Nephron (organoid): ENCODE data around the gene RLBP1.

Source experiments
- H3K27ac Mint-ChIP-seq, 3 experiments: 2 replicates each; pipeline ENCODE4 v1.8.0; 2020; ENCODE audit warnings: mixed read lengths in 3 of 3, mild to moderate bottlenecking in 2 of 3, moderate library complexity in 1 of 3
- H3K27me3 Mint-ChIP-seq: 2 replicates; pipeline ENCODE4 v1.8.0; 2021; ENCODE audit warnings: low read depth, mild to moderate bottlenecking, moderate library complexity, mixed read lengths
- H3K36me3 Mint-ChIP-seq: 2 replicates; pipeline ENCODE4 v1.8.0; 2020; ENCODE audit warnings: low read depth, mixed read lengths
- H3K4me1 Mint-ChIP-seq: 2 replicates; pipeline ENCODE4 v1.8.0; 2020; ENCODE audit warnings: mixed read lengths
- H3K4me3 Mint-ChIP-seq, 3 experiments: 2 replicates each; pipeline ENCODE4 v1.8.0; 2020; ENCODE audit warnings: mild to moderate bottlenecking in 3 of 3, mixed read lengths in 3 of 3, moderate library complexity in 2 of 3
- H3K9me3 Mint-ChIP-seq: 2 replicates; pipeline ENCODE4 v1.8.0; 2020; ENCODE audit warnings: mixed read lengths
- CTCF ChIP-seq, 3 experiments: fragments of 200-600 bp; sonication (generic); IDR thresholded peaks; one replicate each; pipeline ENCODE4 v1.5.0; 2021; ENCODE audit warnings: antibody characterized with exemption in 3 of 3; ENCODE audit not compliant: unreplicated experiment in 3 of 3

Gene RLBP1

GRCh38 chr15:89165677-89166076 lies 55.7 kb downstream of the RLBP1 start:
- H3K4me1 Mint-ChIP-seq: peaks cover 54% of the 10 kb centered on the region
- no peaks in the 10 kb centered on the region for H3K9me3 Mint-ChIP-seq
- no peak overlapping the region for H3K4me3 Mint-ChIP-seq
- H3K27ac Mint-ChIP-seq: peak overlapping the region; percentile 89 to 94 (median 94)
- TF ChIP-seq CTCF (IDR thresholded peaks at IDR 0.05; ENCODE audit: unreplicated experiment in 3 of 3): no peak
- H3K27me3 Mint-ChIP-seq: no peaks in the 10 kb centered on the region
- H3K36me3 Mint-ChIP-seq: peaks cover under 1% of the 10 kb centered on the region

- TF ChIP-seq CTCF (IDR thresholded peaks at IDR 0.05; ENCODE audit: unreplicated experiment in 3 of 3): no peak
- Mint-ChIP-seq H3K27ac (peak overlapping the region; percentile 89 to 94 (median 94)), H3K27me3 (no peaks in the 10 kb centered on the region), H3K4me1 (peaks cover 54% of the 10 kb centered on the region), H3K9me3 (no peaks in the 10 kb centered on the region), H3K36me3 (peaks cover 5% of the 10 kb centered on the region), H3K4me3 (no peak overlapping the region)
Observed at GRCh38 chr15:89164712-89165211, 56.6 kb downstream of the RLBP1 start.

- H3K4me1 Mint-ChIP-seq: peaks cover 54% of the 10 kb centered on the region
- H3K9me3 Mint-ChIP-seq: no peaks in the 10 kb centered on the region
- H3K27me3 Mint-ChIP-seq: no peaks in the 10 kb centered on the region
- TF ChIP-seq CTCF (IDR thresholded peaks at IDR 0.05; ENCODE audit: unreplicated experiment in 3 of 3): no peak
- H3K4me3 Mint-ChIP-seq: no peak overlapping the region
- peak overlapping the region; percentile 22 to 94 (median 43) for H3K27ac Mint-ChIP-seq
- H3K36me3 Mint-ChIP-seq: peaks cover 5% of the 10 kb centered on the region
Observed at GRCh38 chr15:89163271-89164055, 57.9 kb downstream of the RLBP1 start.

- H3K9me3 Mint-ChIP-seq: no peaks in the 10 kb centered on the region
- no peak overlapping the region for H3K4me3 Mint-ChIP-seq
- no peaks in the 10 kb centered on the region for H3K27me3 Mint-ChIP-seq
- peaks cover 11% of the 10 kb centered on the region for H3K36me3 Mint-ChIP-seq
- no peak overlapping the region for H3K27ac Mint-ChIP-seq
- no peak for TF ChIP-seq CTCF (IDR thresholded peaks at IDR 0.05; ENCODE audit: unreplicated experiment in 3 of 3)
- H3K4me1 Mint-ChIP-seq: peaks cover 46% of the 10 kb centered on the region
Observed at GRCh38 chr15:89161666-89162065, 59.7 kb downstream of the RLBP1 start.
